Effector CD8-positive, alpha-beta T cell (primary cell): ENCODE measurements around the gene ANKRD28.
"Not testable (repeated sequence)": the region's sequence is repeated elsewhere in the genome, so short reads cannot be mapped to it uniquely, and the experiment has no call there.

Source experiments
- DNase-seq: peaks from one replicate; lab custom pipeline; 2025; lab: John Stamatoyannopoulos, UW

ANKRD28 gene

DNA sequence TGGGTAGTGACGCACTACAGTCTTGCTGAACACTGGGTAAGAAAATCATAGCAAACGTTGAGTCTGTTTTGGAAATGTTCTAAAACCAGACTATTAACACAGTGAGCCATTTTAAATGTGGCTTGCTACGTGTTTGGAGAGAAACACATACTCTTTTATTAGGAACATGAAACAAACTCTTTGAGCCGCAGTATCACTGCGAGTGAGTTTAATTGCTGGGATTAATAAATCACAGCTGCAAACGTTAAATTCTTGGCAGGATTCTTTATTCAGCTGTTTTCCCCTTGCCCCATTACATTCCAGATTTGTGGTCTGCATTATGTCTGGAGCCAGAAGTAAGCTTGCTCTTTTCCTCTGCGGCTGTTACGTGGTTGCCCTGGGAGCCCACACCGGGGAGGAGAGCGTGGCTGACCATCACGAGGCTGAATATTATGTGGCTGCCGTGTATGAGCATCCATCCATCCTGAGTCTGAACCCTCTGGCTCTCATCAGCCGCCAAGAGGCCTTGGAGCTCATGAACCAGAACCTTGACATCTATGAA, 162.6 kb downstream of the ANKRD28 start:
- no peak for DNase-seq

GRCh38 chr3:15634671-15635070, 163.1 kb downstream of the ANKRD28 start:
- DNase-seq: no peak

GRCh38 chr3:15633766-15634598, 163.8 kb downstream of the ANKRD28 start:
- no peak for DNase-seq

DNA sequence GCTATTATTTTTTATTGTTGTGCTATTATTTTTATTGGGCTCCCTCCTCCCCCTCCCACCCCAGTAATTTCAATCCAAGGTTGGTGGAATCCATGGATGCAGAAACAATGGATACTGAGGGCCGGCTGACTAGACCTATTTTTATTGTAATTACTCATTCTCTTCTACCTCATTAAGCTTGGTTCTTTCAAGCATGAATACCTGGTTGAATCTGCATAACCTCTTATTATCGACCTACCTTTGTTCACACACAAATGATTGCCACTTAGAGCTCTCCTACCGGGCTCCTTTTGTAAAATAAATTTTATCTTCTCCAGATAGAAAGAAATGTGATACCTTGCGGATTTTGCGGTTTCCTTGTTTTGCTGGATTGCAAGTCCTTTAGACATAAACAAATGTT, 164.6 kb downstream of the ANKRD28 start:
- no peak for DNase-seq

- DNase-seq: no peak
Observed at GRCh38 chr3:15632212-15632580, 165.6 kb downstream of the ANKRD28 start.

- no peak for DNase-seq
Observed at GRCh38 chr3:15631426-15632211, 166.2 kb downstream of the ANKRD28 start.

DNA sequence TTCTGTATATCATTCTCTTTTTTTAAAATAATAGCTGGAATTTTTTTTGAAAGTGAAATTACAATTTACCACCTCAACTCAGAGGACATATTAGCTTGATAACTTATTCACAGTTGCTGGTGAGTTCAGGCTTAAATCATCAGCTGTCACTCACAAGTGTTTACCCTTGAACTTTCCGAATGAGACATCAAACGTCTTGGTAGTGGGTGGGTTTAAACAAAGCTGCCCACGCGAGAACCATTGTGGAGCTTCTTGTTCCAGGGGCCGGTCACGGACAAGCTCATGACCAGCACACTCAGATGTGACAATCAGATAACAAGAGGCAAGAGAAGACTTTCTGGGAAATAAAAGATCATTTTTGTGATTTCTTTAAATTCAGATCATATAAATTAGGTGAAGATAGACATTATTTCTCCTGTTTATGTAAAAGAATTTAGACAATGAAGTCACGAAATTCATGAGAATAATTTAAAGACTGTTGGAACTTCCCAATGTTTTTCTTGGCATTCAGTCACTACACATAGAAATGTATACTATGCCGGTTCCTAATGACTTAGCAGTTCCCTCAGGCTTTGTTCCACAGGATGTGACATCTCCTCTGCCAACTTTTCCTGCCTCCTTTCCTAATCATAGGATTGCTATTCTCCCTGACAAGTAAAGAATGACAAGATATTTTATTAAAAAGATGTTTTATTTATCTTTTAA, 167.0 kb downstream of the ANKRD28 start:
- no peak for DNase-seq

GRCh38 chr3:15629860-15630597, 167.8 kb downstream of the ANKRD28 start:
- DNase-seq: peak; percentile 8

DNA sequence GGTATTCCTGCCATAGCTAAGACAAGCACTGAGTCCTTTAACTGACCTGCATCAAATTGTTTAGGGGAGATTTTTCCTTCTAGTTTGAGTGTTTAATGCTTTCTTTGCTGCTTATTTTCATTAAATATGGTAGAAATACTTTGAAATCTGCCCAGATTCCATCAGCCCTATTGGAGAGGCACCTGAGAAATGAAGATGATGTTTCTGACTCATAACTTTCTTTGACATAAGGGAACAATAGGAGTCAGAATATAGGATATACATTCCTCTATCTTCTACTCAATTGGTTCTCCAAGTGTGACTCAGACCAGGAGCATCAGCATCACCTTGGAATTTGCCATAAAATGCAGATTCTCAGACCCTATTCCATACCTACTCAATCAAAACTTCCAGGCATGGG, 168.8 kb downstream of the ANKRD28 start:
- DNase-seq: no peak

GRCh38 chr3:15623535-15624440, 174.0 kb downstream of the ANKRD28 start:
- no peak for DNase-seq

- DNase-seq: not testable (repeated sequence)
Observed at GRCh38 chr3:15619659-15620464, 177.9 kb downstream of the ANKRD28 start.
